HepG2 (cell line): ENCODE data around the gene WEE1. TPM values are rescaled to one million over a fixed set of nuclear protein-coding genes. Genes with fewer than 3 reads are reported as not detected.

Experiments used
- AKNA ChIP-seq: sonication (generic); formaldehyde crosslinking; IDR thresholded peaks from 2 replicates; pipeline ENCODE4 v1.4.0; 2020; ENCODE audit warnings: missing genetic modification reagents, borderline replicate concordance
- HOXA3 ChIP-seq: sonication (generic); formaldehyde crosslinking; IDR thresholded peaks from 2 replicates; pipeline ENCODE4 v1.5.0; 2020; ENCODE audit warnings: missing genetic modification reagents
- MEIS1 ChIP-seq: sonication (generic); formaldehyde crosslinking; IDR thresholded peaks from 2 replicates; pipeline ENCODE4 v1.9.0; 2021; ENCODE audit warnings: mild to moderate bottlenecking, missing genetic modification reagents, moderate library complexity, borderline replicate concordance
- PCBP2 ChIP-seq: fragments of 200-400 bp; formaldehyde crosslinking; optimal IDR thresholded peaks from 2 replicates; pipeline ENCODE3; 2018; ENCODE audit warnings: low read length, low read depth; ENCODE audit not compliant: poor library complexity, severe bottlenecking
- SCMH1 ChIP-seq: sonication (generic); formaldehyde crosslinking; IDR thresholded peaks from 2 replicates; pipeline ENCODE4 v1.9.0; 2021; ENCODE audit warnings: missing genetic modification reagents, mild to moderate bottlenecking, borderline replicate concordance
- SIN3B ChIP-seq: fragments of 150-350 bp; IDR thresholded peaks from 2 replicates; pipeline ENCODE4 v1.6.1; 2014; ENCODE audit warnings: low read length
- TBX3 ChIP-seq: fragments of 450-650 bp; IDR thresholded peaks from 2 replicates; pipeline ENCODE4 v1.6.1; 2017; ENCODE audit warnings: antibody characterized with exemption, mild to moderate bottlenecking, inconsistent platforms, borderline replicate concordance
- ZBTB7B ChIP-seq: sonication (generic); formaldehyde crosslinking; IDR thresholded peaks from 2 replicates; pipeline ENCODE4 v1.4.0; 2020; ENCODE audit warnings: missing genetic modification reagents
- ZFAT ChIP-seq: sonication (generic); formaldehyde crosslinking; conservative IDR thresholded peaks from 2 replicates; pipeline ENCODE4 v1.8.1; 2023; ENCODE audit warnings: missing genetic modification reagents, inconsistent platforms
- ZFX ChIP-seq: sonication (generic); formaldehyde crosslinking; IDR thresholded peaks from 2 replicates; pipeline ENCODE4 v1.4.0; 2020; ENCODE audit warnings: mild to moderate bottlenecking, low read depth, missing genetic modification reagents, moderate library complexity
- ZHX1 ChIP-seq: sonication (generic); formaldehyde crosslinking; IDR thresholded peaks from 2 replicates; pipeline ENCODE4 v1.8.1; 2022; ENCODE audit warnings: low read depth, mild to moderate bottlenecking, missing genetic modification reagents
- ZNF142 ChIP-seq: sonication (generic); formaldehyde crosslinking; IDR thresholded peaks from 2 replicates; pipeline ENCODE4 v1.4.0; 2020; ENCODE audit warnings: missing genetic modification reagents
- ZNF234 ChIP-seq: sonication (generic); formaldehyde crosslinking; conservative IDR thresholded peaks from 2 replicates; pipeline ENCODE4 v1.5.1; 2020; ENCODE audit warnings: mild to moderate bottlenecking, missing genetic modification reagents
- ZNF670 ChIP-seq: sonication (generic); formaldehyde crosslinking; IDR thresholded peaks from 2 replicates; pipeline ENCODE4 v1.8.0; 2022; ENCODE audit warnings: mild to moderate bottlenecking, missing genetic modification reagents, borderline replicate concordance
- ZNF703 ChIP-seq: sonication (generic); formaldehyde crosslinking; IDR thresholded peaks from 2 replicates; pipeline ENCODE4 v1.5.1; 2020; ENCODE audit warnings: missing genetic modification reagents, mild to moderate bottlenecking, moderate library complexity, borderline replicate concordance
- ZNF746 ChIP-seq: sonication (generic); formaldehyde crosslinking; IDR thresholded peaks from 2 replicates; pipeline ENCODE4 v1.8.0; 2022; ENCODE audit warnings: mild to moderate bottlenecking, missing genetic modification reagents
- polyA plus RNA-seq, 8 experiments: library from polyadenylated mRNA; depleted of rRNA in 3 of 8; stranded (reverse) in 7 of 8; unstranded in 1 of 8; fragments of >200 nt; fragmentation: Illumina TruSeq in 4 of 8; extraction: Trizol in 4 of 8; gene quantifications; 2 replicates each; pipeline versions ENCODE4 v1.2.1 to v1.2.3, GENCODE V29; 2011 to 2016; ENCODE audit warnings: low read depth in 4 of 8, missing spikeins in 1 of 8, mixed read lengths in 1 of 8; ENCODE audit not compliant: insufficient read depth in 1 of 8
- total RNA-seq, 5 experiments: library from RNA; depleted of rRNA; stranded (reverse); fragments of >200 nt; fragmentation: Illumina TruSeq; extraction: Trizol; gene quantifications; 2 replicates each; pipeline ENCODE4 v1.2.3, GENCODE V29; 2016; ENCODE audit warnings: low read depth in 1 of 5

WEE1 gene
- total and polyA plus RNA-seq, 2 of the 13 experiments (the other 11 are each of a cell fraction or from before 2014, with no cell fraction given): 31.4 to 63.7 TPM

- no peak for TF ChIP-seq AKNA (CRISPR knock-in tag)
- no peak for TF ChIP-seq ZNF670 (CRISPR knock-in tag)
- no peak for TF ChIP-seq SCMH1 (CRISPR knock-in tag)
- TF ChIP-seq PCBP2: no peak
- TF ChIP-seq ZHX1 (CRISPR knock-in tag): no peak
- no peak for TF ChIP-seq HOXA3 (CRISPR knock-in tag)
- TF ChIP-seq ZNF142 (CRISPR knock-in tag): no peak
- no peak for TF ChIP-seq TBX3
- TF ChIP-seq MEIS1 (CRISPR knock-in tag): no peak
- TF ChIP-seq ZBTB7B (CRISPR knock-in tag): no peak
- no peak for TF ChIP-seq SIN3B
- no peak for TF ChIP-seq ZNF703 (CRISPR knock-in tag)
- TF ChIP-seq ZFX (CRISPR knock-in tag): peak; percentile 50; the same call in 1 of the 2 replicates
- no peak for TF ChIP-seq ZNF234 (CRISPR knock-in tag)
- no peak for TF ChIP-seq ZFAT (CRISPR knock-in tag)
- no peak for TF ChIP-seq ZNF746 (CRISPR knock-in tag)
These were observed 33.5 kb downstream of the WEE1 start (continued) for GRCh38 chr11:9606809-9607510.
